ENCODE measurements around the gene PREPL. TPM values are rescaled to one million over a fixed set of nuclear protein-coding genes. Genes with fewer than 3 reads are reported as not detected.
A peak's percentile ranks its signal among the peaks of the same experiment; 100 is the strongest.

The PREPL gene
- total and polyA plus RNA-seq, 2 of the 4 experiments (the other 2 are of a cell fraction) = 27.6 to 39.6 TPM

DNA sequence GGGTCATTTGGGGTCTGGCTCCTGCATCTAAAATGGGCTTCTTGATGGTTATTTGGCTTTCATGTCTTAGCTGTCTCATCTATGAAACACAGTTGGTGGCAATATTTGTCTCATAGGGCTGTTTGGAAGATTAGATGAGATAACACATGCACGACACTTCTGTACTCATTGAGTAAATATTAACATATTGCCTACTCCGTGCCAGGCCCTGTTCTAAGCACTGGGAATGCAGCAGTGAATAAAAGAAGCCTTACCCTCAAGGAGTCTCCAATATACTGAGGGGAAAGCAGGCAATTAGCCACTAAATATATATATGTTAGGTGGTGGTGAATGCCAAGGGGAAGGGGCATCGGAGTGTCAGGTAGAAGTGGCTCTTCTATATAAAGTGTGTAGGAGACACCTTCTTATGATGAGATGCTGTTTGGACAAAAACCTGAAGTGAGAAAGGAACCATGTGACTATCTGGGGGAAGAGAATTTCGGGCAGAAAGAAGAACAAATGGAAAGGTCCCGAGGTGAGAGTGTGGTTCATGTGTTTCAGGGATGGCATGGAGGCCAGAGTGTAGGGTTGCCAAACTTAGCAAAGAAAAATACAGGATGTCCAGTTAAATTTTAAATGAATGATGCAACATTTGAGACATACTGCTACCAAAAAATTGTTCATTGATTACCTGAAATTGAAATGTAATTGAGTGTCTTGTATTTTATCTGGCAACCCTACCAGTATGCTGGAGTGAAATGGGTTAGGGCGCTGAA, 74.2 kb downstream of the PREPL start:
- Histone ChIP-seq H3K18ac (ENCODE audit: low read depth, low read length) (no peak overlapping the region), H3K56ac (ENCODE audit: extremely low read depth, insufficient read depth, low read length) (no peak overlapping the region), H4K20me1 (ENCODE audit: insufficient read depth, low read length) (peaks cover 4% of the 10 kb centered on the region; the same call in 1 of the 2 replicates), H2BK5ac (ENCODE audit: low read depth, low read length, poor library complexity, severe bottlenecking) (no peak overlapping the region), H3K23ac (ENCODE audit: low read depth, low read length) (no peak overlapping the region), H3K9ac (ENCODE audit: low read depth, low read length) (no peak overlapping the region), H3K4ac (ENCODE audit: low read depth, low read length) (no peak overlapping the region), H3K4me3 (ENCODE audit: insufficient read depth, low read depth, low read length) (no peak overlapping the region), H2AFZ (replicated peaks; ENCODE audit: low read length, poor library complexity) (no peak overlapping the region), H2BK15ac (ENCODE audit: low read depth, low read length) (no peak overlapping the region), H3K9me1 (ENCODE audit: insufficient read depth, low read length) (0 out of 2 replicates have a peak, but pooled peaks cover 3% of the 10 kb centered on the region), H2AK9ac (replicated peaks; ENCODE audit: low read depth, low read length, poor library complexity) (no peak overlapping the region), H2BK20ac (ENCODE audit: low read depth, low read length) (no peak overlapping the region), H3K4me2 (ENCODE audit: low read depth, low read length) (no peak overlapping the region), H4K91ac (ENCODE audit: insufficient read depth, low read depth, low read length) (no peak overlapping the region), H3K27me3 (ENCODE audit: control insufficient read depth, insufficient read depth, low read length) (peaks cover 29% of the 10 kb centered on the region), H3K9me3 (ENCODE audit: control insufficient read depth, insufficient read depth, low read length) (no peaks in the 10 kb centered on the region), H3K79me1 (ENCODE audit: low read depth in 1 of 2, low read length in 2 of 2) (no peaks in the 10 kb centered on the region), H4K5ac (ENCODE audit: low read depth, low read length) (no peak overlapping the region), H2AK5ac (ENCODE audit: low read depth, low read length) (no peak overlapping the region), H4K8ac (ENCODE audit: low read depth in 2 of 2, low read length in 2 of 2) (no peak overlapping the region), H3K14ac (replicated peaks; ENCODE audit: low read depth, low read length) (no peak overlapping the region), H3K27ac (ENCODE audit: insufficient read depth, low read length) (no peak overlapping the region), H3K4me1 (ENCODE audit: control insufficient read depth, insufficient read depth, low read length) (peaks cover 7% of the 10 kb centered on the region), H2BK120ac (ENCODE audit: low read depth, low read length) (no peak overlapping the region), H3K36me3 (ENCODE audit: control insufficient read depth, insufficient read depth, low read length) (no peaks in the 10 kb centered on the region)
- 51% methylated on average over 3 of the region's 6 CpGs; no CpG with 5 or more reads in 1 of the 2 experiments for WGBS, 2 experiments (ENCODE audit: extremely low coverage in 2 of 2, insufficient read length in 1 of 2)
- TF ChIP-seq, protein P1, sequence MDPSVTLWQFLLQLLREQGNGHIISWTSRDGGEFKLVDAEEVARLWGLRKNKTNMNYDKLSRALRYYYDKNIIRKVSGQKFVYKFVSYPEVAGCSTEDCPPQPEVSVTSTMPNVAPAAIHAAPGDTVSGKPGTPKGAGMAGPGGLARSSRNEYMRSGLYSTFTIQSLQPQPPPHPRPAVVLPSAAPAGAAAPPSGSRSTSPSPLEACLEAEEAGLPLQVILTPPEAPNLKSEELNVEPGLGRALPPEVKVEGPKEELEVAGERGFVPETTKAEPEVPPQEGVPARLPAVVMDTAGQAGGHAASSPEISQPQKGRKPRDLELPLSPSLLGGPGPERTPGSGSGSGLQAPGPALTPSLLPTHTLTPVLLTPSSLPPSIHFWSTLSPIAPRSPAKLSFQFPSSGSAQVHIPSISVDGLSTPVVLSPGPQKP (IDR thresholded peaks at IDR 0.05; ENCODE audit: borderline replicate concordance, low read depth, low read length) = no peak
- TF ChIP-seq CEBPB (IDR thresholded peaks at IDR 0.05; ENCODE audit: low read depth, low read length) = peak; percentile 22; the same call in 1 of the 2 replicates
- POLR2A ChIA-PET (ENCODE audit: unreplicated experiment) = no interaction called here
- no peak for DNase-seq
- intact Hi-C loops (cut with micrococcal nuclease) (no loop called here), dilution Hi-C loops (cut with HindIII; ENCODE audit: low sequenced_read_pairs, unreplicated experiment) (no loop called here), in situ Hi-C loops (cut with MboI; ENCODE audit: low sequenced_read_pairs) (loop anchor here (25.0 kb wide), 1 partner anchor 200 kb away; no protein-coding TSS in a partner anchor)
- BruUV-seq (replicated peaks) = no TSS peak
- no peak for ATAC-seq (ENCODE audit: low read depth)
- CTCF ChIA-PET = no interaction called here

All from IMR-90 (cell line).